ENCODE measurements around the gene CHEK2.
"Not testable (repeated sequence)": the region's sequence is repeated elsewhere in the genome, so short reads cannot be mapped to it uniquely, and the experiment has no call there.

The CHEK2 gene

GRCh38 chr22:28741200-28741784 is 328 bp downstream of the CHEK2 start:
- DNase-seq, result no peak

GRCh38 chr22:28738876-28739275 is 2.7 kb downstream of the CHEK2 start:
- DNase-seq, result not testable (repeated sequence)

GRCh38 chr22:28737701-28738100 is 3.9 kb downstream of the CHEK2 start:
- DNase-seq, result no peak

GRCh38 chr22:28736301-28737155 is 5.1 kb downstream of the CHEK2 start:
- DNase-seq, result no peak

GRCh38 chr22:28734393-28734792 is 7.2 kb downstream of the CHEK2 start:
- DNase-seq, result no peak

GRCh38 chr22:28730179-28730578 is 11.4 kb downstream of the CHEK2 start:
- DNase-seq, result no peak

- DNase-seq, result no peak
Measured at GRCh38 chr22:28728621-28729313, 12.9 kb downstream of the CHEK2 start.

- DNase-seq, result no peak
Measured at GRCh38 chr22:28728002-28728401, 13.6 kb downstream of the CHEK2 start.

- DNase-seq, result no peak
Measured at GRCh38 chr22:28718044-28718443, 23.6 kb downstream of the CHEK2 start.

- no peak for DNase-seq
Measured at GRCh38 chr22:28716686-28717085, 24.9 kb downstream of the CHEK2 start.

- no peak for DNase-seq
Measured at GRCh38 chr22:28715611-28716010, 26.0 kb downstream of the CHEK2 start.

- DNase-seq, result no peak
Measured at GRCh38 chr22:28714043-28714628, 27.5 kb downstream of the CHEK2 start.

- DNase-seq, result no peak
Measured at GRCh38 chr22:28711820-28712777, 29.5 kb downstream of the CHEK2 start.

GRCh38 chr22:28711341-28711740 is 30.3 kb downstream of the CHEK2 start:
- DNase-seq, result no peak

GRCh38 chr22:28710576-28711191 is 30.9 kb downstream of the CHEK2 start:
- no peak for DNase-seq

GRCh38 chr22:28710107-28710506 is 31.5 kb downstream of the CHEK2 start:
- DNase-seq, result no peak

GRCh38 chr22:28706845-28707244 is 34.8 kb downstream of the CHEK2 start:
- DNase-seq, result no peak

GRCh38 chr22:28703436-28703835 is 38.2 kb downstream of the CHEK2 start:
- no peak for DNase-seq

GRCh38 chr22:28702891-28703290 is 38.7 kb downstream of the CHEK2 start:
- no peak for DNase-seq

- not testable (repeated sequence) for DNase-seq
Measured at GRCh38 chr22:28693041-28693760, 48.4 kb downstream of the CHEK2 start.

- not testable (repeated sequence) for DNase-seq
Measured at GRCh38 chr22:28689796-28690195, 51.8 kb downstream of the CHEK2 start.
